RPMI8226 (cell line): ENCODE data around the gene ARMH3.
"Not testable (repeated sequence)": the region's sequence is repeated elsewhere in the genome, so short reads cannot be mapped to it uniquely, and the experiment has no call there.

Experiments
- DNase-seq: peaks from one replicate; pipeline ENCODE4 v3.0.0-alpha.2; 2015

ARMH3 gene, protein sequence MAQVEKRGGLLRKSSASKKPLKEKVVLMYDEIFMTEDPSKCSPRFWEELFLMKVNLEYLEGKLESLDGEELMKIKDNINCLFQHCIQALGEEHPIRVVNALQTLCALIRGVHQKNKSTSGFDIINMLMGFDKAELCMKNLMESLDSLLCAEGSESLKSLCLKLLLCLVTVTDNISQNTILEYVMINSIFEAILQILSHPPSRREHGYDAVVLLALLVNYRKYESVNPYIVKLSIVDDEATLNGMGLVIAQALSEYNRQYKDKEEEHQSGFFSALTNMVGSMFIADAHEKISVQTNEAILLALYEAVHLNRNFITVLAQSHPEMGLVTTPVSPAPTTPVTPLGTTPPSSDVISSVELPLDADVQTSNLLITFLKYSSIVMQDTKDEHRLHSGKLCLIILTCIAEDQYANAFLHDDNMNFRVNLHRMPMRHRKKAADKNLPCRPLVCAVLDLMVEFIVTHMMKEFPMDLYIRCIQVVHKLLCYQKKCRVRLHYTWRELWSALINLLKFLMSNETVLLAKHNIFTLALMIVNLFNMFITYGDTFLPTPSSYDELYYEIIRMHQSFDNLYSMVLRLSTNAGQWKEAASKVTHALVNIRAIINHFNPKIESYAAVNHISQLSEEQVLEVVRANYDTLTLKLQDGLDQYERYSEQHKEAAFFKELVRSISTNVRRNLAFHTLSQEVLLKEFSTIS

GRCh38 chr10:102055647-102056419 lies at the start of gene ARMH3:
TSS of gene ARMH3 (minus strand) at chr10:102056173. CDS start at chr10:102040114, 16,059 bp downstream.
- peak; percentile 94 for DNase-seq

- no peak for DNase-seq
These were observed 46.4 kb upstream of the ARMH3 start for GRCh38 chr10:102102421-102102820.

- DNase-seq = no peak
These were observed 45.2 kb upstream of the ARMH3 start for GRCh38 chr10:102101152-102101551.

GRCh38 chr10:102096449-102096848 lies 40.5 kb upstream of the ARMH3 start:
- DNase-seq = no peak

DNA sequence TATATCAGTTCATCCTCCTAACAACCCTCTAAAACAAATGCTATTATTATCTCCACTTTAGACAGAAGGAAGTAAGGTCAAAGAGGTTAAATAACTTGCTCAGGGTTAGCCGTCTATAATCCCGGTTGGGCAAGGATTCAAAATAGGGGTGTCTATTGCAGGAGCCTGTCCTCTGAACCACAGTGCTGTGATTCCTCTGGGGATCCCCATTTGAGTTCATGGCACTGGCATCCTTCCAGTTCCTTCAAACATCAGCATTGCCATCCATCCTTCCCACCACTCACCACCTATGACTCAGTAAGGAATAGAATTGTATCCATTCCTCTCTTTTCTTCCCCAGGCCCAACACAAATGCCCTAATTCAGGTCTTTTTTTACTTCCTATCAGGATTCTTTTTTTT lies 34.8 kb upstream of the ARMH3 start:
- DNase-seq = no peak

GRCh38 chr10:102086196-102086595 lies 30.2 kb upstream of the ARMH3 start:
- no peak for DNase-seq

DNA sequence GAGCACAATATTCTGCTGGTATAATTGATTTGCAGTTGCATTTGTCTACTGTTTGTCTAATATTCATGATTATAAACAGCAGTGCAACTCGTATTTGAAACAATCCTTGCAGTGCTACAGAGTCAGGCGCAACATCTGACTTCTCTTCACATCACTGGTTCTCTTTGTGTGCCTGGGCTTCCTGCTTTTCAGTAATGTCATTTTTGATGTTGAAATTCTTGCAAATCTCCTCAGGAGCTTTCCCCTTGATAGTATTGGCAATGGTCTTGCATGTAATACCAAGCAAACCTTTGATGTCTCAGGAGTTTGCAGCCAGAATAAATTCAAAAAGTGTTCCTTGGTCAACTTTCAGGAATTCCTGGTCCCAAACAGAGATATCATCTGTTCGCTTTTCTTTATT lies 29.4 kb upstream of the ARMH3 start:
- no peak for DNase-seq

- no peak for DNase-seq
These were observed 27.6 kb upstream of the ARMH3 start for GRCh38 chr10:102083541-102083940.

DNA sequence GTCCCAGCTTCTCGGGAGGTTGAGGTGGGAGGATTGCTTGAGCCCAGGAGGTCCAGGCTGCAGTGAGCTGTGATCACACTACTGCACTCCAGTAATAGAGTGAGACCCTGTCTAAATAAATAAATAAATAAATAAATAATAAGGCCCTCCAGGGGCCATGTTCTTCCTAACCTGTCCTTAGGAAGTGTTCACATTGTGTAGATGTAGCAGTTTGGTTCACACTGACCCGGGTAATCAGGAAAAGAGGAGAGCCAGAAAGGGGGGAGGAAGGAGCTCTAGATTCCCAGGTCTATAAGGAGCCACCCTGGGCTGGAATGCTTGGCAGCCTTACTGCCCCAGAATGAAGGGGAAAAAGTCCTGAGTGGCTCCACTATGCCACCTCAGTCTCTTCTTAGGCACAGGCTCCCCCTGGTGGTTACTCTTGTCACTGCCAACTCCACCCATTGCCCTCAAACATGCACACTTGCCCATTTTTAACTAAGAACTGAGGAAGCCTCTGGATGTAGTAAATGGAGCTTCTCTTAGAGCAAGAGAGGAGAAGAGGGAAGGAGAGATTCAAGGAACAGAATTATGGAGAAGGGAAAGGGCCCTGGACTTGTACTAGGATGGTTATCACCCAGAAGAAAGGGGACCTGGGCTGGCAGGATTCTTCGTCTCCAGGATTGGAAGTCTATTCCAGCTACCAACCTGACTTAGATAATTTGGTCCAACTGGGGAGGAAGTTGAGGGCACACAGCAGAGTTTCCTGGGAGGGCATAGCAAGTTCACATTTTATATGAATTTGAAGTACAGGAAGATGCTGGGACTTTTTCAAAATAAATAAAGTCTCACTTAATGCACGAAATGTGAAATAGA lies 16.9 kb upstream of the ARMH3 start:
- DNase-seq = peak; percentile 78

GRCh38 chr10:102069071-102069470 lies 13.1 kb upstream of the ARMH3 start:
- no peak for DNase-seq

DNA sequence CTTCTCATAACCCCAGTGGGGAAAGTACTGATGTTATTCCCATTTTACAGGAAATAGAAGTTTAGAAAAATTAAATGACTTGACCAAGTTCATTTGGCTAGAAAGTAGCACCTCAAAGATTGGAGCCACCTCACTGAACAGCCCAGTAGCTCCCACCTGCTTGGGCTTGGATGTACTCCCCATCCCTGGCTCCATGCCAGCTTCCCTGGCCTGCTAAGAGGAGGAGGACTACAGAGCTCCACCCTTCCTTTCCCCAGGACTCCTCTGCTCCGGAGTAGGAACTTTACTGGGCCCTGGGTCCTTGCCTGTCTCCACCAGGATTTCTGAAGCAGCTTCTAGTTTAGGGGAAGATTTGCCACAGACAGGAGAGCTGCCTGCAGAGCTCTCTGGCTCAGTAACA lies 12.2 kb upstream of the ARMH3 start:
- no peak for DNase-seq

- no peak for DNase-seq
These were observed 11.3 kb upstream of the ARMH3 start for GRCh38 chr10:102067091-102067916.

- no peak for DNase-seq
These were observed 10.6 kb upstream of the ARMH3 start for GRCh38 chr10:102066399-102067088.

DNA sequence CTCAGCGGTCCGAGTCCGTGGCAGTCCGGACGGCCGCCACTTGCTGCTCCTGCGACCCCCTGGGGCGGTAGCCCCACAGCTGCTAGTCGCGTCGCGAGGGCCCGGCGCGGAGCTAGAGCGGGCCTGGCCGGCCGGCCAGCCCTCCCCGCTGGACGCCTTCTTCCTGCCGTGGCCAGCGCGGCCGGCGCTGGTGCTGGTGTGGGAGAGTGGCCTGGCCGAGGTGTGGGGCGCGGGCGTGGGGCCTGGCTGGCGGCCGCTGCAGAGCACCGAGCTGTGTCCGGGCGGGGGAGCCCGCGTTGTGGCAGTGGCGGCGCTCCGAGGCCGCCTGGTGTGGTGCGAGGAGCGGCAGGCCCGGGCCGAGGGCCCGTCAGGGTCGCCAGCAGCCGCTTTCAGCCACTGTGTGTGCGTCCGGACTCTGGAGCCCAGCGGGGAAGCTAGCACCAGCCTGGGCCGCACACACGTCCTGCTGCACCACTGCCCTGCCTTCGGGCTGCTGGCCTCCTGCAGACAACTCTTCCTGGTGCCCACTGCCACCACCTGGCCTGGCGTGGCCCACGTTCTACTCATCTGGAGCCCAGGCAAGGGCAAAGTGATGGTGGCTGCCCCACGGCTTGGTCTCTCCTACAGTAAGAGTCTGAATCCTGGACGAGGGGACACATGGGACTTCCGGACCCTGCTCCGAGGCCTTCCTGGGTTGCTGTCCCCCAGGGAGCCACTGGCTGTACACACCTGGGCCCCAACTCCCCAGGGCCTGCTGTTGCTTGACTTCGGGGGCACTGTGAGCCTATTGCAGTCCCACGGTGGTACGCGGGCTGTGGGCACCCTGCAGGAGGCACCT lies 9.8 kb upstream of the ARMH3 start:
- peak; percentile 31 for DNase-seq

- DNase-seq = peak; percentile 91
These were observed 9.0 kb upstream of the ARMH3 start, which contains the start of gene HPS6 for GRCh38 chr10:102064868-102065560. TSS of gene HPS6 (plus strand) at chr10:102065349. CDS start at chr10:102065475, 126 bp downstream.

DNA sequence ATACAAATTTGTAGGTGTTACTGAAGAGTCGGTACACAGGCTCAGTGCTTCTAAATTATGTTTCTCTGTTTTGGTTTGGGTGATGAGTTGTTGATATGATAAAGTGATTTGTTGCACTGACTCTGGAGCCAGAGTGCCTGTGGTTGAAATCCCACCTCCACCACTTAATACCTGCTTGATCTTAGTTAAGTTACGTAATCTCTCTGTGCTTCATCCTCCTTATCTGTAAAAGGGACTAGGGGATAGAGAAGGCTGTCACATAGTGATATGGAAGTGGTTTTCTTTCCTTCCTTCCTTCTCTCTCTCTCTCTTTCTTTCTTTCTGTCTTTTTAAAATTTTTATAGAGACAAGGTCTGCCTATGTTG lies 8.5 kb upstream of the ARMH3 start:
- DNase-seq = no peak

GRCh38 chr10:102059987-102060386 lies 4.0 kb upstream of the ARMH3 start:
- no peak for DNase-seq

DNA sequence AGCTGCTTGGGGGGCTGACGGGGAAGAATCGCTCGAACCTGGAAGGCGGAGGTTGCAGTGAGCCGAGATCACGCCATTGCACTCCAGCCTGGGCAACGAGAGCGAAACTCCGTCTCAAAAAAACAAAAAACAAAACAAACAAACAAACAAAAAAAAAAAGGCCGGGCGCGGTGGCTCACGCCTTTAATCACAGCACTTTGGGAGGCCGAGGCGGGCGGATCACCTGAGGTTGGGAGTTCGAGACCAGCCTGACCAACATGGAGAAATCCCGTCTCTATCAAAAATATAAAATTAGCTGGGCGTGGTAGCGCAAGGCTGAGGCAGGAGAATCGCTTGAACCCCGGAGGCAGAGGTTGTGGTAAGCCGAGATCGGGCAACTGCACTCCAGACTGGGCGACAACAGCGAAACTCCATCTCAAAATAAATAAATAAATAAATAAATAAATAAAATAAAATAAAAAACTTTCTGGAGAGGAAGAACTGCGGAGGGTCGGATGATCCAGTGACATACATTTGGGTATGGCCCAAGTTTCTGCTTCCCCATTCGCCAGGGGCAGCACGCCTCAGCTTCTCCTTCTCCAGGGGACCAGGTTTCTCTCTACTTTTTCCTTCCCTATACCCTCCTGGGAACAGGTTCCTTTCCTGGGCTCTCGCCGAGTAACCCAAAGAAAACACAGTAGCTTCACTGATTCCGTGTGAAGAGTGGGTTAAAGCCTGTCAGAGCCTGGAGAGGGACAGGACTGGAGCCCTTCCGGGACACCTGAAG lies 909 bp downstream of the ARMH3 start:
- not testable (repeated sequence) for DNase-seq

DNA sequence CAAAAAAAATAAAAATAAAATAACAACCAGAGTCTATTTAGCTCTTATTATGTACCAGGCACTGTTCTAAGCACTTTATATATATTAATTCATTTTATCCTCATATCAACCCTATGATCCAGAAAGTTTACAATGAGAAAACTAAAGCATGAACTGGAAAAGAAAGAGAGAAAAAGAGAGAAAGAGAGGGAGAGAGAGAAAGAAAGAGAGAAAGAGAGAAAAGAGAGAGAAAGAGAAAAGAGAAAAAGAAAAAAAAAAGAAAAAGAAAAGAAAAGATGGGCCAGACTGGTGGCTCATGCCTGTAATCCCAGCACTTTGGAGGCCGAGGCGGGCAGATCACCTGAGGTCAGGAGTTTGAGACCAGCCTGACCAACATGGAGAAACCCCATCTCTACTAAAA lies 9.9 kb downstream of the ARMH3 start:
- DNase-seq = no peak
